Smooth muscle cell (in vitro differentiated cells): ENCODE measurements around the gene CHRM4. TPM values are rescaled to one million over a fixed set of nuclear protein-coding genes. Genes with fewer than 3 reads are reported as not detected.

ENCODE experiments used
- DNase-seq: peaks from one replicate; lab custom pipeline; 2025; ENCODE audit not compliant: unreplicated experiment; lab: John Stamatoyannopoulos, UW
- H2AFZ ChIP-seq: fragments of 200-600 bp; sonication (generic); 2 replicates; pipeline ENCODE4 v1.6.0; 2016; ENCODE audit warnings: antibody characterized with exemption, low read depth, mild to moderate bottlenecking
- H3F3A ChIP-seq: fragments of 200-600 bp; sonication (generic); 2 replicates; pipeline ENCODE4 v1.6.0; 2017; ENCODE audit warnings: antibody characterized with exemption, low read depth
- H3K27ac ChIP-seq: fragments of 200-600 bp; sonication (generic); 2 replicates; pipeline ENCODE4 v1.5.1; 2016; ENCODE audit warnings: low read depth, mild to moderate bottlenecking
- H3K27me3 ChIP-seq: fragments of 200-600 bp; sonication (generic); 2 replicates; pipeline ENCODE4 v1.6.1; 2016; ENCODE audit warnings: low read depth, mild to moderate bottlenecking
- H3K36me3 ChIP-seq: fragments of 200-600 bp; sonication (generic); 2 replicates; pipeline ENCODE4 v1.5.1; 2016; ENCODE audit warnings: low read depth
- H3K4me1 ChIP-seq: fragments of 200-600 bp; sonication (generic); 2 replicates; pipeline ENCODE4 v1.5.1; 2016; ENCODE audit warnings: low read depth
- H3K4me2 ChIP-seq: fragments of 200-600 bp; sonication (generic); 2 replicates; pipeline ENCODE4 v1.6.0; 2016; ENCODE audit warnings: mild to moderate bottlenecking
- H3K4me3 ChIP-seq: fragments of 200-600 bp; sonication (generic); 2 replicates; pipeline ENCODE4 v1.5.1; 2016; ENCODE audit warnings: mild to moderate bottlenecking
- H3K79me2 ChIP-seq: fragments of 200-600 bp; sonication (generic); 2 replicates; pipeline ENCODE4 v1.6.0; 2016; ENCODE audit warnings: low read depth, mild to moderate bottlenecking
- H3K9ac ChIP-seq: fragments of 200-600 bp; sonication (generic); 2 replicates; pipeline ENCODE4 v1.6.0; 2016; ENCODE audit warnings: low read depth
- H3K9me3 ChIP-seq: fragments of 200-600 bp; sonication (generic); replicated peaks from 2 replicates; pipeline ENCODE4 v1.5.1; 2016; ENCODE audit warnings: low read depth
- H4K20me1 ChIP-seq: fragments of 200-600 bp; sonication (generic); 2 replicates; pipeline ENCODE4 v1.6.0; 2016; ENCODE audit warnings: low read depth
- WGBS: methylation state at CpG from one replicate; pipeline ENCODE4 v1.1.7; 2016; ENCODE audit warnings: low lambda C conversion rate; 5-methylcytosine and 5-hydroxymethylcytosine counted together
- polyA plus RNA-seq: library from polyadenylated mRNA; unstranded; fragments of >200 nt; fragmentation: Nextera tagmentation; extraction: Ambion mirVana; gene quantifications from 2 replicates; pipeline ENCODE4 v1.2.1, GENCODE V29; 2016
- total RNA-seq: library from RNA; depleted of rRNA; stranded (reverse); fragments of >200 nt; gene quantifications from 2 replicates; pipeline ENCODE4 v1.2.3, GENCODE V29; 2014
- TF ChIP-seq, protein P1 (sequence below): fragments of 200-600 bp; sonication (generic); IDR thresholded peaks from 2 replicates; pipeline ENCODE4 v1.5.1; 2017; ENCODE audit warnings: borderline replicate concordance, mild to moderate bottlenecking, antibody characterized with exemption; ENCODE audit not compliant: insufficient read depth, poor library complexity, severe bottlenecking

The CHRM4 gene
- total and polyA plus RNA-seq, 2 experiments from 2014 or later, result 4.7 to 20.0 TPM

DNA sequence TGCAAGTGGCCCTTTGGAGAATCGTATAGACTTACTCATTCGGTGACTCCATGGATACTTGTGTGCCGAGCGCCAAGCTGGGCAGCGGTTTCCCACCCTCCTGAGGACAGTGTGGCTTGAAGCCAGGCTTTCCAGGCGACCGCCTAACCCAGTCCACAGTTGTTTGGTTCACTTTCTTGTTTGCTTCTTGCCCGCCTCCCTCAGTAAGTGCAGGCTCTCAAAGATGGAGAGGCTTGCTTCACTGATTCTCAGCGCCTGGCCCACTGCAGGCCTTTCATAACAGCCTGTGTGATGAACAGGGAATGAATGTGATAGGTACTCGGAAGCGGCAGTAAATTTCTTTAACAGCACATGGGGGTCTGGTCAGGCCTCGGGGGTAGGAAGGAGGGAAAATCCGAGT, 21.3 kb downstream of the CHRM4 start:
- DNase-seq, result no peak
- Histone ChIP-seq H3K79me2 (no peaks in the 10 kb centered on the region), H3K4me1 (peaks cover 3% of the 10 kb centered on the region), H3K36me3 (no peaks in the 10 kb centered on the region), H2AFZ (no peak overlapping the region), H3K27ac (no peak overlapping the region), H4K20me1 (peaks cover 35% of the 10 kb centered on the region), H3K4me3 (no peak overlapping the region), H3K27me3 (no peaks in the 10 kb centered on the region), H3K4me2 (no peak overlapping the region), H3K9ac (no peak overlapping the region), H3K9me3 (no peaks in the 10 kb centered on the region), H3F3A (no peaks in the 10 kb centered on the region)
- TF ChIP-seq, protein P1, sequence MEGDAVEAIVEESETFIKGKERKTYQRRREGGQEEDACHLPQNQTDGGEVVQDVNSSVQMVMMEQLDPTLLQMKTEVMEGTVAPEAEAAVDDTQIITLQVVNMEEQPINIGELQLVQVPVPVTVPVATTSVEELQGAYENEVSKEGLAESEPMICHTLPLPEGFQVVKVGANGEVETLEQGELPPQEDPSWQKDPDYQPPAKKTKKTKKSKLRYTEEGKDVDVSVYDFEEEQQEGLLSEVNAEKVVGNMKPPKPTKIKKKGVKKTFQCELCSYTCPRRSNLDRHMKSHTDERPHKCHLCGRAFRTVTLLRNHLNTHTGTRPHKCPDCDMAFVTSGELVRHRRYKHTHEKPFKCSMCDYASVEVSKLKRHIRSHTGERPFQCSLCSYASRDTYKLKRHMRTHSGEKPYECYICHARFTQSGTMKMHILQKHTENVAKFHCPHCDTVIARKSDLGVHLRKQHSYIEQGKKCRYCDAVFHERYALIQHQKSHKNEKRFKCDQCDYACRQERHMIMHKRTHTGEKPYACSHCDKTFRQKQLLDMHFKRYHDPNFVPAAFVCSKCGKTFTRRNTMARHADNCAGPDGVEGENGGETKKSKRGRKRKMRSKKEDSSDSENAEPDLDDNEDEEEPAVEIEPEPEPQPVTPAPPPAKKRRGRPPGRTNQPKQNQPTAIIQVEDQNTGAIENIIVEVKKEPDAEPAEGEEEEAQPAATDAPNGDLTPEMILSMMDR, result no peak
- 94% methylated on average over 13 of the region's 13 CpGs for WGBS

DNA sequence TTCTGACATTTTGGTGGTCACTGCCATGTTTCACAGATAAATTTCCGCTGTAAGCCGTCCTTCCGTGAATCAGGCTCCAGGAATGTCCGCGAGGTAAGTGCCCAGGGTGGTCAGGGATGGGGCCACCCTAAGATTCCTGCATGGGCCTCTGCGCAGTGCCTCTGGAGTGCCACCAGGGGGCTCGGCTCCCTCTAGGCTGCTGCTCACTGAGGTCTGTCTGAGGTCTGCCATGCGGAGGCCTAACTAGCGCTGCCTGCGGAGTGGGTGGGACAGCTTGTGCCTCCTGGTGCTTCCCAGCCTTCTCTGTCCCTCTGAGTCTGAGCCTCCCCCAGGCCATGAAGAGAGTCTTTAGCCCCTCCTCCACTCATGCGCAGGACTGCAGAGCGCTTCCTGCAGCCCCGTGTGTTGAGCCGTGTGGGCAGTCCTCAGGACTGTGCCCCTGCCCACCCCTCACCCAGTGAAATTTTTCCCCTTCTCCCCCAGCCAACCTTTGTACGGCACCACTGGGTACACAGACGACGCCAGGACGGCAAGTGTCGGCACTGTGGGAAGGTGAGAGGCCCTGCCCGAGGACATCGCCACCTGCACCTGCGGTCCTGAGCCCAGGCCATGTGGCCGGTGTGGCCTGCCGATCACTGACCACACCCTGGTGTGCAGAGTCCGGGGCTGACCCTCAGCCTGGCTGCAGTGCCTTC, 22.0 kb downstream of the CHRM4 start:
- Histone ChIP-seq H2AFZ (no peak overlapping the region), H3K27ac (no peak overlapping the region), H3K36me3 (no peaks in the 10 kb centered on the region), H4K20me1 (peaks cover 41% of the 10 kb centered on the region), H3K4me3 (no peak overlapping the region), H3K9ac (no peak overlapping the region), H3K27me3 (no peaks in the 10 kb centered on the region), H3K79me2 (no peaks in the 10 kb centered on the region), H3F3A (no peaks in the 10 kb centered on the region), H3K9me3 (no peaks in the 10 kb centered on the region), H3K4me2 (no peak overlapping the region), H3K4me1 (peaks cover 3% of the 10 kb centered on the region)
- TF ChIP-seq, protein P1, result peak; percentile 79
- 59% methylated on average over 23 of the region's 25 CpGs for WGBS
- DNase-seq, result no peak

DNA sequence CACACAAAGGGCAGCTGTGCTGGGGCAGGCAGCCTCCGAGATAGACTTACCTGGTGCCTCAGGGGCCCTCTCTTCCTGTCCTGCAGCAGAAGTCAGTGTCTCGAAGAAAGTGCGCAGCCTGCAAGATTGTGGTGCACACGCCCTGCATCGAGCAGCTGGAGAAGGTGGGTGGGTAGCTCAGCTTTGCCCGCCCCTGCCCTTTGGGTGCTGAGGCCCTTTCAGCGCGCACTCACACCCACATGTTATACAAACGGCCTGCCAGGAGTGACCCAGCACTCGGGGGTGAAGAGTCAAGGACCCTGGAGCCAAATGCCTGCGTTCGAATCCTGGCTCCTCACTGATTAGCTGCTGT, 23.7 kb downstream of the CHRM4 start:
- H3K4me1 ChIP-seq, result peaks cover 7% of the 10 kb centered on the region
- no peak overlapping the region for H3K4me2 ChIP-seq
- WGBS, result 92% methylated on average over 12 of the region's 12 CpGs
- no peak for DNase-seq
- no peaks in the 10 kb centered on the region for H3F3A ChIP-seq
- H3K9ac ChIP-seq, result no peak overlapping the region
- peaks cover 14% of the 10 kb centered on the region for H3K79me2 ChIP-seq
- TF ChIP-seq, protein P1, result no peak
- H3K27me3 ChIP-seq, result no peaks in the 10 kb centered on the region
- H4K20me1 ChIP-seq, result peaks cover 58% of the 10 kb centered on the region
- H3K4me3 ChIP-seq, result no peak overlapping the region
- no peaks in the 10 kb centered on the region for H3K9me3 ChIP-seq
- no peak overlapping the region for H3K27ac ChIP-seq
- no peak overlapping the region for H2AFZ ChIP-seq
- H3K36me3 ChIP-seq, result no peaks in the 10 kb centered on the region
